MG63 (cell line): ENCODE measurements around the gene ORM2. TPM values are rescaled to one million over a fixed set of nuclear protein-coding genes. Genes with fewer than 3 reads are reported as not detected.

ENCODE experiments used
- total RNA-seq: library from RNA; depleted of rRNA; stranded (reverse); fragments of >200 nt; shearing (Covaris generic); gene quantifications from 2 replicates; pipeline ENCODE4 v1.2.3, GENCODE V29; 2014; ENCODE audit warnings: low replicate concordance; rRNA removed

ORM2 gene
- total RNA-seq, 1 experiment from 2014 or later = not detected

Other genes with a start within 250 kb of the ORM2 start
- gene KIF12, start 230.6 kb upstream of the ORM2 start, total RNA-seq = not detected in 2 replicates
- 1.1 and 1.3 TPM in 2 replicates for gene COL27A1, start 174.3 kb upstream of the ORM2 start, total RNA-seq
- gene ORM1, start 6.8 kb upstream of the ORM2 start, total RNA-seq = not detected in 2 replicates
- gene AKNA, start 58.1 kb downstream of the ORM2 start, total RNA-seq = 0.17 and 1.4 TPM in 2 replicates
- gene WHRN, start 175.6 kb downstream of the ORM2 start, total RNA-seq = 1.9 and 2.1 TPM in 2 replicates